GM12892 (cell line): Measurements from ENCODE around the gene APBB2.

Experiments
- POLR2A ChIP-seq: IDR thresholded peaks from 2 replicates; pipeline ENCODE4 v1.6.1; 2011; ENCODE audit warnings: low read depth, low read length, control low read depth
- POLR2AphosphoS5 ChIP-seq: IDR thresholded peaks from 2 replicates; pipeline ENCODE4 v1.6.1; 2011; ENCODE audit warnings: low read depth, low read length, control low read depth

DNA sequence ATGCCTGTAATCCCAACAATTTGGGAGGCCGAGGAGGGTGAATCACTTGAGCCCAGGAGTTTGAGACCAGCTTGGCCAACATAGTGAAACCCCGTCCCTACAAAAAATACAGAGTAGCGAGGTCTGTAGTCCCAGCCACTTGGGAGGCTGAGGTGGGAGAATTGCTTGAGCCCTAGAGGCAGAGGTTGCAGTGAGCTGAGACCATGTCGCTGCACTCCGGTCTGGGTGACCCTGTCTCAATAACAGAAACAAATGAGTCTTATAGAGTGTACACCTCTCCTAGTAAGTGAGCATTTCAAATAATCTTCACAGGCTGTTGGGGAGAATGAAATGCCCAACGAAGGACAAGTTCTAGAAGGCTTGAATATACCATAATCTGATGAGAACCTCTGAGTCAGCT is 47.9 kb upstream of the APBB2 start:
- TF ChIP-seq POLR2A, result no peak
- no peak for TF ChIP-seq POLR2AphosphoS5
